HG02678 (cell line): ENCODE results near the gene TLNRD1.

Experiments used
- ATAC-seq: cut with Tn5 transposase; IDR thresholded peaks from one replicate; pipeline ENCODE4 v1.9.1; 2021; ENCODE audit warnings: mild to moderate bottlenecking, moderate library complexity; ENCODE audit not compliant: unreplicated experiment

TLNRD1 gene

DNA sequence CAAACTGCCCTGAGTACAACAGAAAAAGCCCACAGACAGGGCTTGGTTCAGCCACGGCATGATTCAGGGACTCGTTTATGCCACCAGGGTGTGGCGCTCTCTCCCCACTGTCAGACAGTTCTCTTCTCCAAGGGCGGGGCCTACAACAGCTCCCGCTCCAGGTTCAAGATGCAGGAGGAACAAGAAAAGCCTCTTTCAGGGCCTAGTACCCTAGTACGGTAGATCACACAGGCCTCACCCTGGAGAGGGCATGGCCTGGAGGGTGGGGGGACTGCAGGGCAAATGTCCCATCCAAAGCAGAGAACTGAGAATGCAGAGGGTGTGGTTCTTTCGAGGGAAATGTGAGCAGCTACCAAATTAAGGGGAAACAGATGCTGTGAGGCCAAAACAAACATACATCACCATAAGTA lies 23.1 kb upstream of the TLNRD1 start:
- ATAC-seq: no peak

DNA sequence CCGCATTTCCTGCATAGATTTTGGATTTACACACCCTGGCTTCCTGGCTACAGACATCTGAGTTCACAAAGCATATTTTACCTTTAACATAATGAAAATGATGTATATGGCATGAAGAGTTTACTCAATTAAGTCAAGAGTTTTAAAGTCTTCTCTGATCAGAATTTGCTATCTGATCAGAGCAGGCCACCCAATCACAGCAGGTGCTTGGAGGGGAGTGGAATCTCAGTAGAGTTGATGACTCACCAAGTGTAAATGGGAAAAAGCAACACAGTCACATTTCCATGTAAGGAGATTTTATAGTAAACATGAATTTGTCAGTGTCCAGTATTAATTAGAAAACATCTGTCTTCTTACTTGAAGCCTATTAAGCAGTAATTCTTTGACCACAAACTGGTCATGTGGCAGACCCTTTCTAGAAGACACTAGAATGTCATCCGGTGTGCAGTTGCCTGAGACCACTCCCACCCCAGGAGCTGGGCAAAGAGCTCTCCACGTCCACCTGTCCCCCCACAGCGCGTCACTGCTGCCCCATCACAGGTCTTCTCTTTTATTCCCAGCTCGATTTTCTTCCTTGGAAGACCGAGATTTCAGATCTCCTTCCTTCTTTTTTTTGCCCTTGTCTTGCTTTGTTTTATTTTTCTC lies 21.9 kb upstream of the TLNRD1 start:
- ATAC-seq: no peak

DNA sequence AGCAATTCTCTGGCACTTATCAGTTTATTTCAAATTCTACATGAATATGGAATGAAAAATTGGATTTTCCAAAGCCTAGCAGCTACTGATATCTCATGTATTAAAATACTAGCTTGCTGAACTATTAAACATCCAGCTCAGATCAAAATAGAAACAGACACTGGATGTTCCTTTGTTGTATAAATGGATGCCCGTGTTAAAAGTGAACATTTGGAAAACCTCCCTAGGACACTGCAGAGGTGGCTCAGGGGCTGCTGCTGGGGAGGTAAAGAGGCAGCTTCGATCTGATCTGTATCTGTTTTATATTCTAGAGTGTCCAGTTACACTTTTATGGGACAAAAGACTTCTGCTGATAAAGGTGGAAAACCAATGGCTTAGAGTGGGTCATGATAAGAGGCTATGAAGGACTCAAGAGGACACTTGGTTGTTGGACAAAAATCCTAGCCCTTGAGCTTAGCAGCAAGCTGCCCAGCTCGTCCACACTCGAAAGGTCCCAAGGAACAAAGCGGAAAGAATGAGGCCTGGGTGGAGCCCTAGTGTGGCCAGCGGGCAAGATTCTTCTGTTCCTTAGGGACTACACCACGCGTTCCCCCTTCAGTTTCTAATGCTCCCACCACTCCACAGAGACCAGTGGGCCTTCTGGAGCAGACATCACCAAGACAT lies 21.1 kb upstream of the TLNRD1 start:
- ATAC-seq: no peak

DNA sequence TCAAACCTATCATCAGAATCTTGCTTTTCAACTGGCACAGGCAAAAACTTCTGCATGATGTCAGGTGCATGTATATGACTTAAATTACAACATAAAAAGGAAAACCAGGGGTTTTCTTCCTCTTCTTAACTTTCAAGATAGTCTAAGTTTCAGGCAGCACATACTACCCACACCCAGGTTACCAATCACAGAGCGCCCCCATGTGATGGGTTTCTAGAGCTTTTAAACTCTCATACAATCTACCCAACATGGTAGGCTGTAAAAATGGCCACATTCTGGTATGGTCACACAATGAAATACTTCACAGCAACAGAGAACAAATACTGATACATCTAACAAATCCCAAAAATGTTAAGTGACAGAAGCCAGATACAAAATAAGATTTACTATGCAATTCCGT lies 18.5 kb upstream of the TLNRD1 start:
- no peak for ATAC-seq

DNA sequence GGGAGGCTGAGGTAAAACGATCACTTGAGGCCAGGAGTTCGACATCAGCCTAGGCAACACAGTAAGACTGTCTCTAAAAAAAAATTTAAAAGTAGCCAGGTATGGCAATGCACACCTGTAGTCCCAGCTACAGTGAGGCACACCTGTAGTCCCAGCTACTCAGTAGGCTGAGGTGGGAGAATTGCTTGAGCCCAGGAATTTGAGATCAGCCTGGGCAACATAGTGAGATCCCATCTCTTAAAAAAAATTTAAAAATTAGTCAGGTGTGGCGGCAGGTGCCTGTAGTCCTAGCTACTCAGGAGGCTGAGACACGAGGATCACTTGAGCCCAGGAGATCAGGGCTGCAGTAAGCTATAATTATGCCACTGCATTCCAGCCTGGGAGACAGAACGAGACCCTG lies 17.9 kb upstream of the TLNRD1 start:
- no peak for ATAC-seq

DNA sequence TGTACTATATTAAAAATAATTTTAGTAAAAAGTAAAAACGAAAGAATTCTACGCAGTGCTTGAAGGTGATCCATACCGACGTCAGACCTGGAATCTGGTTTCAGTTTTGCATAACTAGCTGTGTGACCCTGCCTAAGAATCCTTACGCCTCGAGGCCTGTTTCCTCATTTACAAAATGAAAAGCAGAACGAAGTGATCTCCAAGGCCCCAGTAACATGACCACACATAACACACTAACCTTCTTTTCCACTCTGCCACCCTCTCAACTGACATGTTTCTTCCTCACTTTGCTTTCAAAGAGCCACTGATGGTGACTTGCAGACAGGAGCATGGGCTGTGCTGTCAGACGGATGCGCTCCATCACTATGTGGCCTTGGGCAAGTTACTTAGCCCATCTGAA lies 15.9 kb upstream of the TLNRD1 start:
- no peak for ATAC-seq

DNA sequence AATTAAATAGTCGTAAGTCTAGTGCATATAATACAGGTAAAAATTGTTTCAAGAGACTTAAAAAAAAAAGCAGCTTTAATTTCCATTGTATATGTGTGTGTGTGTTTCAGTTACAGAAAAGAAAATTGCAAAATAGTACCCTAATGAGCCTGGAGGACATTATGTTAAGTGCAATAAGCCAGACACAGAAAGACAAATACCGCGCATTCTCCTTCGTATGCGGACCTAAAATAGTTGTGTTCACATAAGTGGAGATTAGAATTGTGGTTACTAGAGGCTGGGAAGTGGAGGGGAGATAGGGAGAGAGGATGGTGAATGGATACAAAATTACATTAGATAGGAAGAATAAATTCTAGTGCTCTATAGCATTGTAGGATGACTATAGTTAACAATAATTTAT lies 14.7 kb upstream of the TLNRD1 start:
- no peak for ATAC-seq

DNA sequence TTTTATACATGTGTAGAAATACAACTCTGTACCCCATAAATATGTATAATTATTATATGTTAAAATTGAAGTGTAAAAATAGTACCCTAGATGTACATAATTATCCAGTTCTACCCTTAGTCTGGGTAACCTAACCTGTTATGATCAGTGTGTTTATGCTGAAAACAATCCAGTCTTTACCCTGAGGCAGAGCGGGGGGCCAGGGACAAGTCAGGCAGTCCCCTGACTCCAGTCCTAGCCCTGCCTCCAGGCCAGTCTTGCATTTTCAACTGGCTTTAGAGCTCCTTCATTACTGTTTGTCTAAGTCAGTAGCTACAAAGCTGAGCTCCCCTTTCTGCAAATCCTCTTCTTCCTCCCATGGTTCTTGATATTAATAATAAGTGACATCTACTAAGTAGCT lies 14.2 kb upstream of the TLNRD1 start:
- no peak for ATAC-seq

DNA sequence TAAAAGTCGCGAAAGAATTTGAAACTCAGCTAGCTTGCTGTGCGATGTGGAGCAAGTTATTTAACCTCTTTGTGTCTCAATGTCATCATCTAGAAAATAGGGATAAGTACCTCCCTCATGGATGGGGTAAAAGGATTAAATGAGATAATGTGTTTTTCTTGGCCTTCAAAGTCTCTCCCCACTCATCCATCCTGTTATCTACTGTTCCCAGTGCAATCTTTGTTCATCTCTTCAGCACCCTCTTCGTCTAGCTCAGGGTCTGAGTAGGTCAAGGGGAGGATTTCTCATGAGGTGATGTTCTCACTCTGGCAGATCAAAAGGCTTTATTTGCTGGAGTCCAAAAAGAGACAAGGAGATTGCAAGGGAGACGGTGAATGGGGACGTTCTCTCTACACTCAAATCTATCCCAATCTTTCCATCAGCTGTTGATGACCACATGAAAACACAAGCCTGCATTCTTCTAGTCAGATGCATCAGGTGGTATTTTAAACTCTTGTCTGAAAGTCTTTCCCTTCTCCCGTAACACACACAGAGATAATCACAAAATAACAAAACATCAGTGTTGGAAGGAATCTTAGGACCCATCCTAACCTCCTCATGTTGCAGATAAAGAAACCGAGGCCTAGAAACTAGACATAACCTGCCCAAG lies 12.5 kb upstream of the TLNRD1 start:
- ATAC-seq: no peak

DNA sequence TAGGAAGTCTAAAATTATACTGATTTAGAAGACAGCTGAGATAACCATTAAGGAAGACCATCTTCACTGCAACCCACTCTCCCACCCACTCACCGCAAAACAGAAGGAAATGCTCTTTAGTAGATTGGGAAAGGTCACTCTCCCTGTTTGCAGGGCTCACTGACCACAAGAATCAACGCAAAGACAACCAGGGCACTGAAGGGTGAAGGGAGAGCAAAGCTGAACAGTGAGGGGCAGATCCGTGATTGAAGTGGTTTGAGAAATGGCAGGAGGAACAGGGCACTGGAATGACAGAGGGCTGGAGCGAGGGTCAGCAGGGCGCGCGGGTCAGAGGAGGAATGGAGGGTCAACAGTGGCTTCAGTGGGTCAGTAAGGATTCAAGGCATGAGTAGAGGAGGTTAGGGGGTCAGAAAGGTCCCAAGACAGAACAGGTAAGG lies 11.6 kb upstream of the TLNRD1 start:
- peak; percentile 3 for ATAC-seq

DNA sequence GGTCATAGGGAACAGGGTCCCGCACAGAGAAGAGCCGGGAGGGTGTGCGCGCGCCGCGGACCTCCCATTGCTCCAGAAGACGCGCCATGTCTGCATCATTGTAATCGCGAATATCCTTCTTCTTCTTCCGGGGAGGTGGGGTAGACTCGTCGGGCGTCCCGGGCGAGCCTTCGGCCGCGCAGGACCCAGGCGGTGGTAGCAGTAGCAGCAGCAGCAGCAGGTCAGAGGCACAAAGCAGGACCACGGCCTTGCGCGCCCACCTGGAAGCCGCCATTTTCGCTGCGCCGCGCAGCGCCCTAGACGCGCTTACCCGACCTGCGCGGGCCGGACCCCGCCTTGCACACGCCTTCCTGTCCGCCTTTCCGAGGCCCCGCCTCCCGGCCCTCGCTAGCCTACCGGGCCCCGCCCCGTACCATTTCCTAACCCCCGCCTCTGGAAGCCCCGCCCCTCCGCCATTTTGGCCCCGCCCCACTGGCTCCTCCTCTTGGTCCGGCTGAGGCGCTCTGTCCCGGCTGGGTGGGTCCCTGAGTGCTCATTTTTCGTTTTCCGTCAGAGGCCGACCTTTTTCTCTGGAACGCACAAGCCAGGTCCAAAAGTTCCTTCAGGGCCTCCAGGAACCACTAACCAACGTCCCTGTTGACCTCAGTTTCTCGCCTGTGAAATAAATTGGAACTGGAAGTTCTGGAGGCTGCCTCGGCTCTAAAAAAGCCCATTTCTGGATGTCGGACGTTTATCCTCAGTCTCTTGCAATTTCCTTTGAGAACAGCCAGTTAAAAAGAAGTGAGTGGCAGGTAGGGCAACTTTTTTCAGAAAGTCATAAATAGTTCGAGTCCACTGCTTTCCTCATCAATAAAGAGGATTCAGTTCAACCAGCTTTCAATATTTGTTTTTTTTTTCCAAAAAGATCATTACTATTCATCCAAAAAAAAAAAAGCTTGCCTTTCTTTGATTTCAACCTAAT lies 10.9 kb upstream of the TLNRD1 start, which contains the start of gene MESD:
Gene MESD (minus strand): TSS at position 302 of the 961 bp plus-strand sequence. CDS start 28 bp downstream, at position 274.
- ATAC-seq: peak; percentile 97

DNA sequence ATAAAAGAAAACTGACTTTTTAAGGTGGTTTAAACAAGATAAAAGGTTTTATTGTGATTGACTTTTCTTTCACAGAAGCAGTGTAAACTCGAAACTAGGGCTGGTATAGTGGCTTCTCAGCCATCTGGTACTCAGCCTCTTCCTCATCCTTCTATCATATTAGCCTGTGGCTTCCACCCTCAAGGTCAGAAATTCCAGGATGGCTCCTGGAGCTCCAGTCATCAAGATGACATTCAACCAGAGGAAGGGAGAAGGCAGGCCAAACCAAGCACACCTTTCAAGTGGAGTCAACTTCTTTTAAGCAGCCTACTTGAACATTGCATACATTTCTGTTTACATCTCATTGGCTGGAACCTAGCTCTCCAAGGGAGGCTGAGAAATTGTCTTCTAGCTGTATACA lies 9.8 kb upstream of the TLNRD1 start:
- no peak for ATAC-seq

DNA sequence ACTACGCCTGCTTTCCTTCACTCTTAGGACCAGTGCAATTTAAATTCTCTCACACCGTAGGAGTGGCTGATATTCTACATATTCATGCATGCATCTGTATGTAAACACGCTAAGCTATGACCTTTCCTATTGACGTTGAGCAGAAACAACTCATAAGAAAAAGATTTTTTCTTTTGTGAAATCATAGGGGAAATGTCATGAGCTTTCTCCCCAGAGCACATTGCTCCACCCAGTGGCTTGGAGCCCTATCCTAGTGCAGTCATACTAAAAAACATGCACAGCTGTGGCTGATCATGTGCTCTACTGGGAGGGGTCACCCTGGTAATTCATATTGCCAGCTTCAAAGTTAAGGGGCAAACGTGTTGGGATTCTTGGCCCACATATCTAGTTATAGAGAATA lies 9.3 kb upstream of the TLNRD1 start:
- ATAC-seq: no peak

DNA sequence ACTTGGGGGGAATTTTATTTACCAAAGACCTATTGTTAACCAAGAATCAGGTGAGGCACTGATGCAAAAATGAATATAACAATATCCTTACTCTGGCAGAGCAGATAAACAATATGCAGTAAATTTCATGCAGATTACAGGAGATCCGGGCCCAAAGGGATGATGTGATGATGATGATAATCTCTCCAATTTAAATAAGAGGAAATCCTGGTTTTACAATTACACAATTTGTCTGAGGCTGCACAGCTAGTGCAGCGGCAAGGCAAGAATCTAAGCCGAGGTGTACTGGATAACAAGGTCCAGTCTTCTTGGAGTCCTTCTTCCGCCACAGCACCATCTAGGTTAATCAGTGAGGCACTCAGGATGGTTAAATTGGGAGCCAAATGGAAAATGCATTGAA lies 8.7 kb upstream of the TLNRD1 start:
- ATAC-seq: no peak

DNA sequence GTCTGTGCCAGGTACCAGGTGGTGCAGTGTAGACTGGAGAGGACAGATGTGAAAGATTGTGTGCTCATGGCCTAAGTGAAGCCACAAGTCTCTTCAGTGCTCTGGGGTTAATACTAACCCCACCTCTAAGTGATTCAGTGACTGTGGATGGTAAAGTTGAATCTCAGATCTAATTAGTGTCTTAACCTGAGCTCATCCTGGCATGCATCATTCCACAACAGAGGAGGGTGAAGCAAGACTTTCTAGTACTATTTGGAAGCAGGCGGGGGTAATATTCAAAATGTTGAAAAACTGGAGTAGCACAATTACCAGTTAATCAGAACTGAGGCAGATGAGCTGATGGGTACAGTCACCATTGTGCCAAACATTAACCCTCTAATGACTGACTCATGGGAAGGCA lies 8.3 kb upstream of the TLNRD1 start:
- ATAC-seq: no peak

DNA sequence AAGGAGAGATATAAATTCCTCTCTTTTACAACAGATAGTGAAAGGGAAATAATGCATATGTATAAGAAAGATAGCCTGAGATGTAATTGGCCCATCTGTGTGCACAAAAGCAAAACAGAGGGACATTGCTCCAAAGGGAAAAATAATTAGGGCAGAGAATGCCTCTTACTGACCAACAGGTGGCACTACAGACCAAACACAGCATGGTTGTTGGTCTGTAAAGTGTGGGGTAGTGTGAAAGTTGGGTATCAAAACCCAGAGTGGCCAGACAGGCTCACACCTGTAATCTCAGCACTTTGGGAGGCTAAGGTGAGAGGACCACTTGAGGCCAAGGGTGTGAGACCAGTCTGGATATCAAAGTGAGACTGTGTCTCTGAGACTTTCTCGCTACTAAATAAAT lies 4.5 kb upstream of the TLNRD1 start:
- no peak for ATAC-seq

DNA sequence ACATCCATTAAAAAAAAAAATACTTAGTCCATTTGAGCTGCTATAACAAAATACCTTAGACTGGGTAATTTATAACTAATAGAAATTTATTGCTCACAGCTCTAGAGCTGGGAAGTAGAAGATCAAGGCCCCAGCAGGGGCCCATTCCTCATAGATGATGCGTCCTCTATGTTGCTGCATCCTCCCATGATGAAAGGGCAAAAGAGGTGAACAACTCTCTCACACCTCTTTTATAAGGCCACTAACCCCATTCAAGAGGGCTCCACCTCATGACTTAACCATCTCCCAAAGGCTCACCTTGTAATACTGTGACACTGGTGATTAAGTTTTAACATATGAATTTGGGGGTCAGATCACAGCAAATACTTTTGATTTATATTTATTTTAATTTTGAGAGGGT lies 3.0 kb upstream of the TLNRD1 start:
- ATAC-seq: no peak

DNA sequence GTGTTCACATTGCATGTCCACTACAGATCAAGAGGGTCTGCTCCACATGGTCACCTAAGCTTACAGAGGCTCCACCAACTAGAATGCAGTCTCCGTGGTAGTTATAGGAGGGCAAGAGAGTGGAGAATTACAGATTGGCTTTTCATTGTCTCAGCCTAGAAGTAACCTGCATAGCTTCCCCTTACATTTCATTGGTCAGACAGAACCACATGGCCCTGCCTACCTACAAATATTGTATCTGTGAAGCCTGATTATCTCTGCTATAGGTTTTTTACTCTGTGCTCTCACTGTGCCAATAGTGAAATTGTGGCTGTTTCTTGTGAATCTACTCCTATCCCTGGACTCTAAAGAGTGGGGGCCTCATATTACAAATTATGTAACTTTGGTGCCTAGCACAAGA lies 2.5 kb upstream of the TLNRD1 start:
- ATAC-seq: no peak

DNA sequence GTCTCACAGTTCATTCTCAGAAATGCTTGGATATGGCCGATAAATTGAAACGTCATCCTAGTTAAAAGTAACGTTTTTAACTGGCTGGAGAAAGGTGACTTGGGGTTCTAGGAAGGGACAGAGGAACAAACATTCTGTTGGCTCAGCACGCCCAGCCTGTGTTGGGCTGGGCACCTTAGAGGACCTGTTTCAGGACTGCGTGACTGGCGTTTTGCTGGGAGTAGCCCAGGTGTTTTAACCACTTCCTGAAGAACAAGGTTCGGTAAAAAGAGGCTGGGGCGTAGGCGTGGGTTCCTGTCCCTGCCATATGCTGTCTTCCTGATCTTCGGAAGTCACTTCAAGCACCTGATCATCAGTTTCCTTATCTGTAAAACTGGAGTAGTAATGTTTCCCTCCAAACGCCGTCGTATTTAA lies 1.1 kb upstream of the TLNRD1 start:
- ATAC-seq: no peak

DNA sequence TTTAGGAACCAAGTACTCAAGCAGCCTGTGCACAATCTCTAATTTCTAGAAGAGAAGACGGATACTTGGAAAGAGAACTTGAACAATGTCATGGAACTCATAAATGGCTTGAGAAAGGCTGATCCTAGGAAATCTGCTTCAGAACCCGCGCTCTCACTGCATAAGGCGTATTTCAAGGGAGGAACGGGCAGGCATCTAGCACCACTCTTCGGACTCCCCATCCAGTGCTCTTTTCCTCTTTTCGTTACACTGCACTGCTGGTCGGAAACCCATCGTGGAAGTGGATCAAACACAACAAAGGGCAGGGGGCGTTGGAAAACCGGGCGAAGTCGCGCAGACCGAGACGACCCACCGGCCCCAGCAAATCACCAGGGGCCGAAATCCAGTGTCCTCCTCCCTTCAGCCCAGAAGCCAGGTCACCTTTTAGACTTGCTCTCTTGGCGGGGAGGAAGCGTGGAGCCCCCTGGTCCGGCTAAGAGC lies 539 bp upstream of the TLNRD1 start:
- ATAC-seq: no peak
